HG02943 (cell line): Measurements from ENCODE around the gene MAEA.

ENCODE experiments used
- ATAC-seq: cut with Tn5 transposase; IDR thresholded peaks from one replicate; pipeline ENCODE4 v1.9.1; 2021; ENCODE audit warnings: mild to moderate bottlenecking, low read depth, moderate library complexity; ENCODE audit not compliant: unreplicated experiment

MAEA gene

DNA sequence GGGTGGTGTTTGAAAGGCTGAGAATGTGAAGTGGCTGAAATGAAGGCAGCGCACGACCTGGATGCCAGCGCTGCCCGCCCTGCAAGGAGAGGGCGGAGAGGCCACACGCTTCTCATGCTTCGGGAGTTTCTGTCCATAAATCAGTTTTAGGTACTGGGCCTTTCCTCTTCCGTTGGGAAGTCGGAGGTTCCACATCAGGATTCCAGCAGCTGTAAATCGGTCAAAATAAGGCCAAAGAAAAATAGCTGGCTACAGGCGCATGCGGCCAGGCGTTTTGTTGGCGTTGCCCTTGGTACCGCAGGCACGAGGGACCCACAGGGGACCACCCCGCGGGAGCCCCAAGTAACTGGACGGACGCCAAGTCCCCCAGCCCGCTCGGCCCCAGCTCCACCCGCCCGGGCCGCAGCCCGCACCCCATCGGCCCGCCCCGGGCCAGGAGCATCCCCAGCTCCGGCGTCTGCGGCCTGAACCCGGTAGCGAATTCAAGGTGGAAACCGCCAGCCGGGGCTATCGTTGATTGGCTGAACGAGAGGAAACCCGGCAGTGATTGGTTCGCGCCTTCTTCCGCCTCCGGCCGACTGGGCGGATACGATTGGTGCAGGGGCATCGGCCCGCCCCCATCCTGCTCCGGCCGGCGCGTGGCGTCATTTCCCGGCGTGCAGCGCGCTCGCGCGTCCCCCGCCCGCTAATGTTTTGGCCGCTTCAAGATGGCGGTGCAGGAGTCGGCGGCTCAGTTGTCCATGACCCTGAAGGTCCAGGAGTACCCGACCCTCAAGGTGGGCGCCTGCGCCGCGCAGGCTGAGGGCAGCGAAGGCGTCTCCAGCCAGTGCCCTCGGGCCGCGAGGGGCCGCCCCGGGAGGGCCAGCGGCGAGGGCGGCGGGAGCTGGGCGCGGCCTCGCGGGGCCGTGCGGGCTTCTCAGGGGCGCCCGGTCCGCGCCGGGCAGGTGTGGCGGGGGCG lies at the start of gene MAEA:
Gene MAEA (plus strand): TSS at position 685 of the 958 bp plus-strand sequence. CDS start 23 bp downstream, at position 708.
- peak; percentile 92 for ATAC-seq

DNA sequence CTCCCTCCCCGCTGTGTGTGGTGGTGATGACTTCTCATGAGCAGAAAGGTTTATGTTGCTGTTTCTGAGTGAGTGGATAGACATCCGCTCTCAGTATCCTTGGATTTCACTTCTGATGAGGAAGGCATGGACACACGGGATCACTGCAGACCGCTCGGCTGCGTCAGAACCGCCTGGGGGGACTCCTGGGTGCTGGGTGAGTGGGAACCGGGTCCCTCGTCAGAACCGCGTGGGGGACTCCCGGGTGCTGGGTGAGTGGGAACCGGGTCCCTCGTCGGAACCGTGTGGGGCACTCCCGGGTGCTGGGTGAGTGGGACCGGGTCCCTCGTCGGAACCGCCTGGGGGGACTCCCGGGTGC lies 49.8 kb upstream of the MAEA start:
- no peak for ATAC-seq

DNA sequence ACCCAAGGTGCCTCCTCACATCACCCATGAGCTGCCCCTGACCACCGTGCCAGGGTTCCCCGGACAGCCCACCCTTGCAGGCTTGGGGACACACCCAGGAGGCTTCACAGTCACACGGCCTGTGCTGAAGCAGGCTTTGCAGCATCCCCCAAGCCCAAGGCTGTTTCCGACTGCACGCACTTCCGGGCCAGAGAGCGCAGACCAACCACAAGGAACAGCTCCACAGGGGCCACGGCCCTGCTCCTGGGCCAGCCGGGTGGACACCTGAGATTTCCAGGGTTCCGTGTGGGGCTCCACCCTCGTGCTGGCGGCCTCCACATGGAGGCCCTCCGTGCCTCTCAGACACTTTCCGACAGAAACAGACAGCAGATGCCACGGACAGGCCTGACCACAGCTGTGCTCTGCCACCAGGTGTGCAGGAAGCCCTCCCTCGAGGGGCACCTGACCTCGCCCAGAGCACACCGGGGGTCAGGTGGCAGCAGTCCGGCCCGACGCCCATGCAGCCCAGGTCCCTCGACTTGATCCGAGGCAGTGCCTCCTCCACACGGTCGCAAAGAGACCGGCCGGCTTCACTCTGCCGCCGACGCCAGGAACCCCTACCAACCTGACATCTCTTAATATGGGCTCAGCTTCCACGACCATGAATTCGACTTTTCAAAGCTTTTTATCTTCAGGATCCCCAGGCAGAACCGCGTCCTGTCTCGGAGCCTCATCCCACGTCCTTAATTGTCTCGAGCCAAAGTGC lies 48.8 kb upstream of the MAEA start:
- no peak for ATAC-seq

DNA sequence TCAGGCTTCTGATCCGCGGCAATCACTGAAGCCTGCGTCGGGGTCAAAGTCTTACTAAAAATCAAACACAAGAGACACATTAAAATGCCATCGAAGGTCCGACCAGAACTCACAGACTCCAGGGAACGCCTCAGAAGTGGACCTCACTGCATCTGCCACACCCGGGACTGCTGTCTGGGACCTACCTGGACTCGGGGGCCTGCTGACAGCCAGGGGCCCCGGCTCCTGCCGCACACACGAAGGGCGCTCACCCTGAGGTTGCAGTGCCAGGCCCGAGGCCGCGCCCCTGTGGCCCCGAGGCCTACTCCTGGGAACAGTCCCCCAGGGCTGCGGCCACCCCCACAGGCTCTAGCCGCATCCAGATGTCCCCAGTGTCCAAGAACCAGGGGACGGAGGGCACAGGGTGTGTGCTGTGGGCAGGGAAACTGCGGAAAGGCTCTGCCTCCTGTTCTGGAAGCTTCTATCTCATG lies 48.2 kb upstream of the MAEA start:
- no peak for ATAC-seq

DNA sequence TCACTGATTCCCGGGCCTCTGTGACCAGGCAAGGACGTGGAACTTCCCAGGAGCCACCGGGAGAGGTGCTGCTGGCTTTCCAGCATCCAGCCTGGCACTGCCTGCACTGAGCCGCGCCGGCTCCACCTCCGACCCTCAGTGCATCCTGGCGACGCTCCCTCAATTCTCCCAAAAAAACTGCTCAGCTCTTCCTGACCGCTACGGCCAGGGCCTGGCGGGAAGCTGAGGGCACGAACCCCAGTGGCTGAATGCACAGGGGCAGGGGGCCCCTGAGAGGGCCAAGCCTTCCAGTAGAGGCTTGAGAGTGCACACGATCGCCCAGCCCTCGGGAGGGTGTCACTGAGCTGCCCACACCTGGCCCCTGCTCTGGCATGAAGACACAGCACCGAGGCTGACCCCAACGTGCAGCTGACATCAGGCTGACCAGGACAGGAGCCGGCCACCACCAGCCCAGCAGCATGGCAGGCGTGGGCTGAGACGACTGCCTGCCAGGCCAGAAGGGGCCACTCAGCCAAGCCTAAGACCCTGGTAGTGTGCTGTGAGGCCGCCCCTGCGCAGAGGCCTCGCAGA lies 47.7 kb upstream of the MAEA start:
- no peak for ATAC-seq

DNA sequence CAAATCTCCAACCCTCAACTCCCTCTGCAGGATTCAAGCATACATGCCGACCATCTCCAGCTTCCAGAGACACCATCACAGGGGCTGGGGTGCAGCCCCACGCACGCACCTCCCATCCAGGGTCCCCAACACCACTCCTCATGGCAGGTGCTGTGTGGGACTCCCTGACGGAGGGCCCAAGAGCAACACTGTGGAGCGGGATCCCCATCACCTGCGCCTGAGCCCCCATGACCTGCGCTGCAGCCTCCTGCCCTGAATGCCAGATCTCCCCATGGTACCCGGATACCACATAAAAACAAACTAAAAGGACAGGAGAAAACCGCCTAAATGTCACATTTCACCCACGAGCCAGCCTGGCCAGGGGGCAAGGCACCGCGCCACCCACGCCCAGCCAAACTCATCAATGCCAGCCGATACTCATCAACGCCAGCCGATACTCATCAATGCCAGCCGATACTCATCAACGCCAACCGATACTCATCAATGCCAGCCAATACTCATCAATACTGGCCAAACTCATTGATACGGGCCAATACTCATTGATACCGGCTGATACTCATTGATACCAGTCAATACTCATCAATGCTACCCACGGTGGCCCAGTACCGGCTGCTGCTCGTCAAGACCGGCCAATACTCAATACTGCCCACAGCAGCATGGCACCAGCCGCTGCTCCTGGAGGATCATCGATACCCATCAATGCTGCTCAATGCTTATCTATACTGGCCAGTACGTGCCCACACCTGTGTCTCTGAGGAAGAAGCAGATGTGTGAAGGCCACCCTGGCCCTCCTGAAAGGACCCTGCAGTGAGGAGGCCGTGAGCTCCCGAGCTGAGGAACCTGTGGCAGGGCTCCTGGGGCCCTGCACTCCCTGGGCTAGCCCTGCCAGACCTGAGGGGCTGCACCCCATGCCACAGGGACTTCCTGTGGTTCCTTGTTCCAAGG lies 46.9 kb upstream of the MAEA start:
- no peak for ATAC-seq

DNA sequence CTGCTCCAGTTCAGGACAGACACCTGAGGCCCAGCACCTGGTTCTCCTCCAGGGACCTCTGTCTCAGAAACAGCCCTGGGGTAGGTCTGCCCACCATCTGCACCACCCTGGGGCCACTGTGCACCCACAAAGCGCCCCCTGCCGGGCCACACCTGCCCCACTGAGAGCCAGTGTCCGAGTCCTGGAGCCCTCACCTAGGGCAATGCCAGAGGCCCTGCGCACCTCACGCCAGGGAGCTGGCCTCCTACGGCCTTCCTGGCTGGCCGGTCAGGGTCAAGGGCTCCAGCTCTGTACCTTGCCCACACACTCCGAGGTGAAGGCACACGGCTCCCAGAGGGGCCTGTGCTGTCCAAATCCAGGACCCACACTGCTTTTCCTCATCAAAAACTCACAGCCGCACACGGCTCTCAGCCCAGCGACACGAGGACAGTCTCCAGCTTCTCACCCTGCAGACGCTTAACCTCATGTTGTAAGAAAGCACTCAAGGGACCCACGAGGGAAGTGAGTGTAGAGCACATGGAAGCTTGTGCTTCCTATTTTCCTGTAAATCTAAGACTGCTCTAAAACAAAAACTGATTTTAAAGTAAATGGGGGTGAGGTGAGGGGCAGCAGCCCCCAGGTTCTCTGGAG lies 46.1 kb upstream of the MAEA start:
- ATAC-seq = no peak

DNA sequence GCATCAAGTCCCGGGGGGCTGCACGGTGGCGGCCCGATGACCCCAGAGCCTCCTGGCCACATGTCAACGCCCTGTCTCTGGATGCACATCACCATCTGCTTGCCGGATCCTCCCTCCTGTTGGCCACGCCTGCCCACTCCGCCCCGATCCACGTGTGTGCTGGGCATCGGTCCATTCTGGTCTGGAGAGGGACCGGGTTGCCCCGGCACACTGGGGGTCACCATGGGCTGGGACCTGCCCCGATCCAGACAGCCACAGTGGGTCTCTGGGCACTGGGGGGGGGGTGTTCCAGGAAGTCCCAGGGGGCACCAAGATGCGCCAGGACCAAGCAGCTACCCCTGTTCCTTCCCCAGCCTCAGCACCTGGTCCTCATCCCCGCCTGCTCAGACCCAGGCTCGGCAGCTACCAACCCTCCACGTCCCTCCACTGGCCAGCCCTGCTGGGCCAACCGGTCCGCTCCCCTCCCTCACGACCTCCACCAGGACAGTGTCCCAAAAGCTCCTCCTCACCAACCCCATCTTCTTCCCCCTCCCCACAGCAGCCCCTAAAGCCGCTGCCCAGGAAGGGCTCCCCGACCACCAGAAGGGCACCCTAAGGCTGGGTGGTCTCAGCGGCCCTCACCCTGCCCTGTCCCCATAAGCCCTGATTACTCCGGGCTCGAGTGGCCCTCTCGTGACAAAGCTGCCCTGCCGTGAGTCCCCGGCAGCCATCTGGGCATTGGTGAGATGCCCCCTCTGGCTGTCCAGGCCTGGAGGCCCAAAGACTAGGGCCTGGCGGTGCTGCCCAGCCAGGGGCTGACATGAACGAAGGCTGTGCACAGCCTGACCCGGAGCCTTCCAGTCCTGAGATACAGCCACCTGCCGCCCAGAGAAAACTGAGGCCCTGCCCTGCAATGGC lies 45.4 kb upstream of the MAEA start:
- no peak for ATAC-seq

DNA sequence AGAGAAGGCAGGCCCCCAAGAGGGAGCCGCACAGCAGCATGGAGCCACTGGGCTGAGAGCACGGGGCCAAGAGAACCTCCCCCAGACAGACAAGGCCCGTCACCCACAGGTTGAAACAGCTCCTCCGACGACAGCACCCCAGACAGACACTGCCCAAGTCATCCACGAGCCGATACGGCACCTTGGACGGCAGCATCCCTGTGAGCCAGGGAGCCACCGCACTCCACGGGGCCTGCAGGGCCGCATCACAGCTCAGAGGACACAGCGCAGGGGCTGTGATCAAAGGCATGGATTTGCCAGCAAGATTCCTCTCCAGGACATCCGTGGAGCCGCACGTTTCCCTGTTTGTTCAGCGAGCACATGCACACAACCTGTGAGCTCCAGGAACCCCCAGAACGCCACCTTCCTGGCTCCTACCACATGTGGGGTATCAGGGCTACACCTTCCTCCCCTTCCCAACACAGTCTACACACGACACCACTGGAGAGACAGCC lies 44.7 kb upstream of the MAEA start:
- no peak for ATAC-seq

DNA sequence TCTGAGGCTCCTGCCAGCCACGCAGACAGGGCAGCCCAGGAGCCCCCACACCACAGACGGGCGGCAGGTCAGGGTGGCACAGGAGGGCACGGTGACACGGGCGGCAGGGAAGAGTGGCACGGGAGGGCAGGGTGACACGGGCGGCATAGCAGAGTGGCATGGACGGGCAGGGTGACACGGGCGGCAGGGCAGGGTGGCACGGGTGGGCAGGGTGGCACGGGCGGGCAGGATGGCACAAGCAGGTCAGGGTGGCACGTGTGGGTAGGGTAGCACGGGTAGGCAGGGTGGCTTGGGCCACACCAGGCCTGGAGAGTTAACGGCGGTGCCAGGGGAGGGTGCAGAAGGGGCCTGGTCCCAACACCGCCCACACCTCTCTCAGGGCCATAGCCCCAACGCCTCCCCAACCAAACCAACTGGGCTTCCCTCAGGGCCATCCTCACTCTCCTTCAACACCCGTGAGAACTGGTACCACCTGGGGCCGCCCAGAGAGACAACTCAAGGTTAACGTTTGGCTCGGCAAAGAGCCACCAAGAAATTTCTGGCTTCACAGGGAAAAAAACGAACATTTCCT lies 44.1 kb upstream of the MAEA start:
- no peak for ATAC-seq

DNA sequence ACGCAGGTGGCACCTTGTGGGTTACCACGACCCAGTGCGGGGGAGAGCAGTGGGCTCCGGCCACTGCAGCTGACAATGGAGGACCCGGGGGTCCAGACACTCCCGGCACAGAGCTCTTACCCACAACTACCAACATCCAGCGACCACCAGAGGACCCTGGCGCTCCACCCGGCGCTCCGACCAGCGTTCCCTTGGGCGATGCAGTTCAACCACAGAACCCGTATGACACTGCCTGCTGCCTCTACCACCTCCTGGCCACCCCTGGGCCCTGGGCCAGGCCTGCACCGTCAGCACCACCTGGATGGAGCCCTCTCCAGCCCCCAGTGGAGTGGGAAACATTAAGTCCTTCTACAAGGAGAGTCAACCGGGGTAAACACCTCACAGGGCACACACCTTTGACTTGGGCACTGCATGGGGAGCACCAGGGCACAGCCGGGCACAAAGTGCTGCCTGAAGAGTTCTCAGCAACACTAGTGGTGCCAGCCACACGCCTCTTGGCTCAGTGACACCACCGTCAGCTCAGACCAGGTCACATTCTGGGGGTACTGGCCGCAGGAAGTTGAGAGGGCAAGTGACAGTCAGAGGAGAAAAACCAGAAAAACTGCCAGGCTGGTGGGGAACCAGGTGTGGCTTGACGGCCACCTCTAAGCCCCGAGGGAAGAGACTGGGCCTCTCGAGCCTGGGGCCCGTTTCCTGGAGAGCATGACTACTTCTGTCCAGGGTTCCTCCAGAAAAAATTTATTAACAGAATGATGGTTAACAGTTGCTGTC lies 43.4 kb upstream of the MAEA start:
- ATAC-seq = no peak

DNA sequence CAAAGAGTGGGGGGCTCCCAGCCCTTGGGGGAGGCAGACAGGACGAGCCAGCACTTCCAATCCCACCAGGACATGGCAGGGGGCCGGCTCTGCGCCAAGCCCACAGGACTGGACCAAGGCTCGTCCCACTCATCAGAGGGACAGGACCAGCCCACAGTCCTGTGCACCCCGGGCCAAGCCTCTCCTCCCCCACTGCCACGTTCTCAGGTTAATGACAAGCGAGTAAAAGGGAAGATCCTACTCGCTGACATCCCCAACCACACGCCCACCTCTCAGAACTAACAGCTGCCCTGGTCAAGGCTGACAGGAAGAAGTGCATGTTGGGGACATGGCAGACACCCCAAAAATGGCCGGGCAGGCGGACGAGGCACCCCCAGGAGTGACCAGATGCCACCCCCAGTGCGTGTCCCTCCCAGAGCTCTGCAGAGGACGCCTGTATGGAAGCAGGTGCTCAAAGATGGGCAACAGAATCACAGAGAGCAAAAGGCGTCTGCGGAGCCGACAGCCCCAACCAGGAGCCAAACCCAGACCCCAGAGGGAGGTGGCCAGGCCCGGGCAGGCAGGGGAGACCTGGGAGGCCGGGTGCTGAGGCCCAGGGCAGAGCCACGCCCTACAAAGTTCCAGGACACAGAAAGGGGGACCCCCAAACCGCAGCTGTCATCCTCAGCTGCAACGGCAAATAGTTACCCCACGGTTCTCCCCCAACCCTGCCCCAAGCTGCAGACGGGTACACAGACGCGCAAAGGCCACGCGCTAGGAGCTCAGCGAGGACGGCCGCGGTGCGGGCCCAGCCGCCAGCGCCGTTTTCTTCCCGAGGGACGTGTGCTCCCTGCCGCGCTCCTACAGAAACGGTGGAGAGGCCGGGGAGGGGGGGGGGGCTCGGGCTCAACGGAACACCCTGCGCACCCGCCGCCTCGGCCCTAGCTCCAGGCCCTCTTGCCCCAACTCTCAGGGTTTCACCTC lies 42.5 kb upstream of the MAEA start:
- ATAC-seq = no peak

DNA sequence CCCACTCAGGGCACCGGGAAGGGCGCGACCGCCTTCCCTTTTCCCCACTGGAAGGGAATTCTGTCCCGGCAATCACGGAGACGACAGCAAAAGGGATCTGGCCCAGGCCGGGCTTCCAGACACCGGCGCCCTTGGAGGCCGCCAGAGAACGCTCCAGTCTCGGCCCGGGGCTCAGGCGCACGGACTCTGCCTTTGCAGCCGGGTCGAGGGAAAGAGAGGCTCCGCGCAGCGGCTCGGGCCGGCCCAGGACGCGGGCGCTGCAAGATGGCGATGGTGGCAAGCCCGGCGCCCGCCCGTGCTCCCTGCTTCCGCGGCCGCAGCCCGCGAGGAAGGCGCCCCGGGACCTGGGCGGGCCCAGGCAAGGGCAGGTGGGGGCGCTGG lies 41.8 kb upstream of the MAEA start:
- ATAC-seq = peak; percentile 21

DNA sequence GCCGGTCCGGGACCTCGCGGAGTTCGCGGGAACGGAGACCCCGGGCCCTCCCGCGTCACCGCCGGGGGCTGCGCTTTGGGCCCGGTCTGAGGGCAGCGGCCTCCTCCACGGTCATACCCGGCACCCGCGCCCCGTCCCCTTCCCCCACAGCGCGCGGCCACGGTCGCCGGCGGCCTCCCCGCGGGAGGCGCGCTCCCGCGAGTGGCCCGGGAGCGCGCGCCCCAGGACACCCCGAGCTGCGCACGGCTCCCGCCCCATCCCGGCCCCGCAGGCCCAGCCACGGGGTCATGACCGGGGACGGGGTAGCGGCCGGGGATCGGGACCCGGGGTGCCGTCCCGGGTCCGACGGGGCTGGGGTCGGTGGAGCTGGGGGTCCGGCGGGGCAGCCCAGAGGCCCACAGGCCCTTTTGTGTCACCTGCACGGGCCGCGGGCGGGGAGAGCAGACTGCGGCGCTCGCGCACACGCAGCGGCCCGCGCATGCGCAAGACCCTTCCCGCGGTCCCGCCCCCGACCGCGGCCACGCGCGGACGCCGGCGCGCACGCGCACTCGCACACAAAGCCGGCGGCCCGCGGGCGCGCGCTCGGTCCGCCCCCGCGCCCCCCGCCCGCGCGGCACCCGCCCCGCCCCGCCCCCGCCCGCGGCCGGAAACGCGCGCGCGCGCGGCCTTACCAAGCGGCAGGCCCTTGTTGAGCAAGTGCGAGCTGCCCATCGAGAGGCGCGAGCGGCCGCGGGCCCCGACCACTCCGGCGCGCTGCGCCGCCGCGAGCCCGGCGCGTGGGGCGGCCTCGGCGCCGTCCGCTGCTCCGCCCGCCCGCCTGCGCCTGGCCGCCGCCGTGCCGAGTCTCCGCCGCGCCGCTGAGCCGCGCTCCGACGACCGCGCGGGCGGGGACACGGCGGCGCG lies 41.2 kb upstream of the MAEA start, which contains the start of gene CTBP1:
Gene CTBP1 (minus strand): TSS at position 886 of the 903 bp plus-strand sequence. CDS start 7,799 bp downstream, outside the sequence.
- ATAC-seq = peak; percentile 38

DNA sequence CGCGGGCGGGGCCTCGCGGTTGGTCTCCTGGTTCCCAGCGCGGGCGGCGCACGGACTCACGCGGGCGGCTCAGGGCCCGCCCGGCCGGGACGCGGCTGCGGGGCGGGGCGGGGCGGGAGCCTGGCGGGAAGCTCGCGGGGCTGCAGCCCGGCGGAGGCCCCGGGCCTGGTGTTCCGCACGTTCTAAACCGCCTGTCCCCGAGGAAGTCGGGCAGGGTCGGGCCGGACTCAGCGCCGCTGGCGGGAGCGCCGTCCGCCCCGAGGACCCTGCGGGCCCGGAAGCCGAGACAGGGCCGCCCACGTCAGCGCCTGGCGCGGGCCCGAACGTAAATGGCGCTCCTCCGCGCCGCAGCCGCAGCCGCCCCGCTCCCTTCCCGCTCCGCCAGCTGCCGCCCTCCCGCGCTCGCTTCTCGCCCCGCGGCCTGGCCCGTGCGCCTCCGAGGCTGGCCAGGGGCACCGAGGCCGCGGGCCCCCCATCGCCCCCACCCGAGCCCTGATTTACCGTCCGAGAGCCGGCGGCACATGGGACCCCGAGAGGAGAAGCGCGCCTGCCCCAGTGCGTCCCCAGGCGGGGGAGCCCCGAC lies 40.5 kb upstream of the MAEA start:
- ATAC-seq = peak; percentile 46
